NCI-H187 treated with DMSO at 0.1 percent for 48 hours (cell line): ENCODE data around the gene TMCC2.
"Not testable (repeated sequence)": the region's sequence is repeated elsewhere in the genome, so short reads cannot be mapped to it uniquely, and the experiment has no call there.

Experiments used
- DNase-seq: peaks from one replicate; lab custom pipeline; 2025; lab: John Stamatoyannopoulos, UW

TMCC2 gene

GRCh38 chr1:205211839-205212536 is 15.8 kb upstream of the TMCC2 start:
- no peak for DNase-seq

DNA sequence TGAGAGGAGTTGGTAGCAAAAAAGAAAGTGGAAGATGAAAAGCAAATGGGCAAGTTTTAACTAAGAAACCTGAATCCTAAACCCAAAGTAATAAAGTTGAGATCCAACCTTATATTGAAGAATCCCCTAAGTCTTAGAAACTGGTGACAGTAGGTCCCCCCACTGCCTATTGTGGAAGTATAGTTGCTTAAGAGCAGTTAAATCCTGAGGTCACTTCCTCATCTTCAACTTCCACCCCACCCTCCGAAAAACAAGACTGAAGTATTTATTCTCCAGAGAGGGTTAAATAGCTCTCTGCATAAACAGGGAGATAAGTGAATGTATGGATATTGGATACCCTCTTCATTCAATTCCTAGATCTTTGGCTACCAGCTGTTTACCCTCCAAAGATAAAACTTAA is 13.0 kb upstream of the TMCC2 start:
- DNase-seq = no peak

DNA sequence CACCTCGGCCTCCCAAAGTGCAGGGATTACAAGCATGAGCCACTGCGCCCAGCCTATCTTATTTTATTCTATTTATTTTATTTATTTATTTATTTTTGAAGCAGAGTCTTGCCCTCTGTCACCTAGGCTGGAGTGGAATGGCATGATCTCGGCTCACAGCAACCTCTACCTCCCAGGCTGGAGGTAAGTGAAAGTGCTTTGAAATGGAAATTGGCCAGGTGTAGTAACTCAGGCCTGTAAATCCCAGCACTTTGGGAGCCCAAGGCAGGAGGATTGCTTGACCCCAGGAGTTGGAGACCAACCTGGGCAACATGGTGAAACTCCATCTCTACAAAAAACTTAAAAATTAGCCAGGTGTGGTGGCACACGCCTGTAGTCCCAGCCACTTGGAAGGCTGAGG is 11.2 kb upstream of the TMCC2 start:
- DNase-seq = no peak

DNA sequence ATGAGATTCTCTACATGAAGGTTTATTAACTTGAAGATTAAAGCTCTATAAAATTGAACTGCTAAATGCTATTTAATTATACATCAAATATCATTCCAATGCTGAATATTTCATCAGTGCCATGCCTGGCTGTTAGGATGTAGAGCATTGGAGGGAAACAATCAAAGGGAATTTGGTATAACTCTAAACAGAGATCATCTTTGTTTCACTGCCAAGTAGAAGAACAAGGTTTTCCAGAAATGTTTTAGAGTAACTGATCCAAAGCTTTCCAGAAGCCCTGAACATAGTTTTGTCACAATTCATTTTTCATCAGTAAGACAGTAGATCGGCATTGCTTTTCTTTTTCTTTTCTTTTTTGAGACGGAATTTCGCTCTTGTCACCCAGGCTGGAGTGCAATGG is 10.3 kb upstream of the TMCC2 start:
- DNase-seq = no peak

DNA sequence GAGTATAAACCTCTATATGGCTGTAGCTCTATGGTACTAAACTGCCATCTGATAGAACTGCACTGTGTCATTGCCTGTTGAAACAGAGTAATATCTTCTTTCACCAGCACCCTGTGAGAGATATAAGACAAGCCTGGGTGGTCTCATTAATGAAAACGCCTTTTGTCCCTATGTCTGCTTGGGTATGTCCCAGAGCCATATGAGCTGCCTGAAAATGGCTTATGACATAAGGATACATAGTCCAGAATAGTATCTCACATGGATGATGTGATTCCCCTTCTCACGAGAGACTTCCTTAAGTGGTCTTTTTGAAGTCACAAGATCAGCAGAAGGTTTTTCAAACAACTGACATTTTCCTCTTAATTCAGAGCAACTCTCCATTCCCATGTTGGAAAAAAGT is 7.3 kb upstream of the TMCC2 start:
- DNase-seq = no peak

GRCh38 chr1:205224736-205225135 is 3.0 kb upstream of the TMCC2 start:
- DNase-seq = no peak

DNA sequence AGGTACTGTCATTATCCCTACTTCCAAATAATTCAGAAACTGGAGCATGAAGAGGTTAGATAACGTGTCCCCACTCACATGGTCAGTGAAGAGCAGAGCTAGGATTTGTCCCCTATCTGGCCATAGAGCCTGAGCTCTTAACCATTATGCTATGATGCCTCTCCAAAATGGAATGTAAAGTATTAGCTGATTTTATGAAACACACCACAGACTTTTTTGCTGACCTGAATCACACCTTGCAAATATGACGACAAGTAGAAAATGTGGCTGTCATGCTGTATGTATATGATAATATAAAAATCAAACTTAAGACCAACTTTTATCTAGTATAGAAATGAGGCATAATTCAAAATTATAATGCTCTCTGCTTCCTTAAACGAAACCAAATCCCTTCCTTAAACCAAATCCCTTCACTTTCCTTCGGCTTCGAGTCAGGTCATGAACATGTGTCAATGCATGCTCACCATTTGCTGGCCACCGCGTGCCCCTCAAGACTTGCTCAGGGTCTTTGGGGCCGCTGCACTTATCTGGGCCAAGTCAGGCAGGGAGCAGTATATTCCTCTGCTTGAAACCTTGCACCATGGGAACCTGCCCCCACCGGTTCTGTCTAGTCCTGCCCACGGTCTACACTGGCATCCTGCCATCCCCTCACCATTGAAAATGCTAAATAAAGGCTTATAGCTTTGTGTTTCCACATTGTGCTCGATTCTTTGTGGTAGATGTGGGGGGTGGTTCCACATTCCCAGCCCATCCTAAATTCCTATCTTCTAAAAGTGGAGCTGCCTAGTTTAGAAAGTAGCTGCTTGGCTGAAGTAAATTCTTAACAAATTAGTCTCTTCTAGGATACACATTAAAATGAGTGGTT is 1.6 kb upstream of the TMCC2 start:
- DNase-seq = no peak

- DNase-seq = no peak
Measured at GRCh38 chr1:205226868-205227583, 720 bp upstream of the TMCC2 start.

DNA sequence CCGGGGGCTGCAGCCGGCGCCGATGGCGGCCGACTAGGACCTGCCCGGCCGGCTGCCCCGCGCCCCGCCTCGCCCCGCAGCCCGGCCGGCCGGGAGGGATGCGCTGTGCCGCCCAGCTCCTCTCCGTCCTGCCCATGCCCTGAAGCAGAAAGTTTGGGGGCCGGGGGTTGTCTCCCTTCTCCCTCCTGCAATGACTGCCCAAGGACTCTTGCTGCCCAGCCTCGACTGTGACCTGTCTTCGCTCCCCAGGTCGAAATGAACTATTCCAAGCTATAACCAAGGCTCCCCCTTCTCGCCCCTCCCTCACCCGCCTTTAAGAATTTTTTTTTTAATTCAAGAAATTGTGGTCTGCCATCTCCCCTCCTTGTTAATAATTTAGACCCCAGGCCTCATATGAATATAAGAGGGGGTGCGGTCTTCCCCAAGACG is 361 bp downstream of the TMCC2 start:
- no peak for DNase-seq

- DNase-seq = peak; percentile 96
Measured at GRCh38 chr1:205229399-205229871, 1.7 kb downstream of the TMCC2 start.

GRCh38 chr1:205229916-205230700 is 2.4 kb downstream of the TMCC2 start:
- no peak for DNase-seq

DNA sequence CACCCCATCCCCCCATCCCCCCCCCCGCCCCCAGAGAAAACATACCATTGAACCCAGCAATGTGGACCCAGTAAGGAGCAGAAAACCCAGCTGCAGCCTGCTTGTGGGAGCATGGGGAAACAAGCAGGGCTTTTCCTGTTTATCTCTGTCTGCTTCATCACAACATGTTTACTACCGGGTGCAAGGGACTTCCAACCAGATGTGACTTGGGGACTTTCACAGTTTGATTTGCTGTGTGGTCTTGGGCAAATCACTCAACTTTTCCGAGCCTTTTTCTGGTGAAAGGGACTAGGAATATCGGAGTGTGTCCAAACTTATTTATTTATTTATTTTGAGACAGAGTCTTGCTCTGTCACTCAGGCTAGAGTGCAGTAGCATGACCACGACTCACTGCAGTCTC is 3.2 kb downstream of the TMCC2 start:
- no peak for DNase-seq

DNA sequence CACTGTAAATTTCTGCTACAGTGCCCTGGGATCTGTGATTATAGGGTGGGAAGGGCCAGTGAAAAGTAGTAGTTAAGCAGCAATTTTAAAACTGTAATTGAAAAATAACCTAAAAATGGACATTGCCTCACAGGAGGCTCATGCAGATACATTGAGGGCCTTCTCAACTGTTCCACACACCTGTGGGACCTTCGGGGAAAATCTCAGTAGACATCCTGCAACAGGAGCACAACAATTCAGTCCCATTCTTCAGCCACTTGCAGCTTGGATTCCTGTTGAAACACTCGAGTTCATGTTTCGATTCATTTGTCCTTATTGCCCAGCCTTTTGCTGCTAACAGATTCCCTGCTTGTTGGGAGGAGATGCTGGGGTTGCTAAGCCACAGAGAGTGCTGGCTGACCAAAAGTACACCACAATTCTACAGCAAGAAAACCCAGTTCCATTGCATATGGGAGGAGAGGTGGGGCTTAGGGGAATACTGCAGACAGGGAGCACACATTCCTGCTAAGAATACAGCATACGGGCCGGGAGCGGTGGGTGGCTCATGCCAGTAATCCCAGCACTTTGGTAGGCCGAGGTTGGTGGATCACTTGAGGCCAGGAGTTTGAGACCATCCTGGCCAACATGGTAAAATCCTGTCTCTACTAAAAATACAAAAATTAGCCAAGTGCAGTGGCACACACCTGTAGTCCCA is 4.5 kb downstream of the TMCC2 start:
- DNase-seq = no peak

DNA sequence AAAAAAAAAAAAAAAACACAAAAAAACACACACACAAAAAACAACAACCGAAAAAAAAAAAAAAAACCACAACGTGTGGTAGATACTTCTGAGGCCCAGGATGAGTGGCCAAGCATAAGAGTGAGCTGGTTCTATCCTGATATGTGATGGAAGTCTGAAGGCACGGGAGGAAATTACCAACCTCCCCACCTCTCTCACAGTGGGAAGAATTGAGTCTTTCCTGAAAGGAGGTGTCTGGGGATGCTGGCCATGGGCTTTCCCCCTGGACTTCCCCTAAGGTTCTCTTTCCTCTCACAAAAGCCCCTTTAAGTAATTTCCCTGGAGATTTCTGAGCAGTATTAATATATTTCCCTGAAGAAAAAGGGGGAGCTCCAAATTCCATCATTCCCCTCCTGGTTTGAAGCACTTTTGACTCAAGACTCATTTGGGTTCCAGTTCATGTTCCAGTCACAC is 5.2 kb downstream of the TMCC2 start:
- DNase-seq = no peak

- not testable (repeated sequence) for DNase-seq
Measured at GRCh38 chr1:205233986-205234385, 6.2 kb downstream of the TMCC2 start.

DNA sequence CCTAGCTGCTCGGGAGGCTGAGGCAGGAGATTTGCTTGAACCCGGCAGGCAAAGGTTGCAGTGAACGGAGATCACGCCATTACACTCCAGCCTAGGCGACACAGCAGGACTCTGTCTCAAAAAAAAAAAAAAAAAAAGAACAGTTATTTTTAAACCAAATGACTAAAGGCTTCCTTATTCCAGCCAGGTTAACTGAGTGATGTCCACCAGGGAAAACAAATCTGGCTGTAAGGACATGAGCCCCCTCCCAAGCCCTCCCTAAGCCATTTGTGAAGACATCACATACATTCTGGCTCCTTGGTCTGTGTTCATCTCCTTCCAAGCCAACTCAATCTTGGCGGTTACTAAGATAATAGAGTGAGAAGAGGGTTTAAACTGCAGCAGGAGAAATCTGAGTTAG is 8.2 kb downstream of the TMCC2 start:
- DNase-seq = no peak

- no peak for DNase-seq
Measured at GRCh38 chr1:205236526-205236925, 8.8 kb downstream of the TMCC2 start.

DNA sequence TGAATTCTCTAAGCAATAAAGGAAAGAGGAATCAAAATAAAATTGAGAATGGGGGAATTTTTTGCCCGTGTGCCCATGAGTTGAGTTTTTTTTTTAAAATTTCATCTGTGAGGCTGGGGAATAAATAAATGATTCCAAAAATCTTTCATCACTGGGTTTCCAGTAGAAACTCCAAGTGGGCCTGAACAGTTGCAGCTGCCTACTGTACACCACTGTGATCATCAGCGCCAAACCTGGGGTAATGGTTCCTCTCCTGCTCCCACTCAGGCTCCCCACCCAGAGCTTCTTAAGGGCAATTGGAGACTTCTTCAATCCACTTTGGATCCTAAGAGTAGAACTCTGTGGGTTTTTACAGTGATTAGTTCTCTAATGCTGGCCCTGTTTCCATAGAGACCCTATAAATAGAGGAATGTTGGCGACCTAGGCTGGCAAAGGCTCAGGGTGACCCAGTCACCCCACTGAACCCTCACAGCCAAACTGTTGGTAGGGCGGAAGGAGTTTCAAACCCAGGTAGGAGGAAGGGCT is 9.3 kb downstream of the TMCC2 start:
- DNase-seq = no peak

GRCh38 chr1:205237526-205238484 is 10.1 kb downstream of the TMCC2 start:
- no peak for DNase-seq

GRCh38 chr1:205239078-205239477 is 11.3 kb downstream of the TMCC2 start:
- DNase-seq = no peak
